D721Med (cell line): ENCODE measurements around the gene GSTP1.

Source experiments
- DNase-seq: peaks from one replicate; pipeline ENCODE4 v3.0.0; 2011; ENCODE audit warnings: low spot score; ENCODE audit not compliant: insufficient read length
- FAIRE-seq: peaks from 2 replicates; lab custom pipeline; 2011; peaks lifted over from hg19 to GRCh38; lab: Jason Lieb, UNC
- CTCF ChIP-seq: IDR thresholded peaks from 2 replicates; pipeline ENCODE4 v1.5.1; 2012; ENCODE audit warnings: mild to moderate bottlenecking, control low read depth; ENCODE audit not compliant: insufficient read depth; ENCODE audit errors: missing control alignments

GSTP1 gene

DNA sequence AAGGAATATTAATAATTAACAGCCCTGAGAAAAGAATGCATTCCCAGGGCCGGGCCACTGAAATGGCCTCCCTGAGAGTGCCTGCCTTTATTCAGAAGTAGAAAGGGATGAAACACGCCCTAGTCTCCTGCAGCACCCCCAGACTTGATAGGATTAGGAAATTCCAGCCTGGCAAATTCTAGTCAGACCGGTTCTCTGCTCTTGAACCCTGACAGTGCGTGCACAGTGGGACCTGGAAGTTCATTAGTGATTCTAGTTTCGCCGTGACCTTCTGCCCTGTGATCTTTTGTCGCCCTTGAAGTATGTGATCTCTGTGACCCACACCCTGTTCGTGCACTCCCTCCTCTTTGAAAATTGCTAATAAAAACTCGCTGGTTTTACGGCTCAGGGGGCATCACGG is 2.1 kb upstream of the GSTP1 start:
- no peak for TF ChIP-seq CTCF
- no peak for FAIRE-seq
- DNase-seq = no peak

DNA sequence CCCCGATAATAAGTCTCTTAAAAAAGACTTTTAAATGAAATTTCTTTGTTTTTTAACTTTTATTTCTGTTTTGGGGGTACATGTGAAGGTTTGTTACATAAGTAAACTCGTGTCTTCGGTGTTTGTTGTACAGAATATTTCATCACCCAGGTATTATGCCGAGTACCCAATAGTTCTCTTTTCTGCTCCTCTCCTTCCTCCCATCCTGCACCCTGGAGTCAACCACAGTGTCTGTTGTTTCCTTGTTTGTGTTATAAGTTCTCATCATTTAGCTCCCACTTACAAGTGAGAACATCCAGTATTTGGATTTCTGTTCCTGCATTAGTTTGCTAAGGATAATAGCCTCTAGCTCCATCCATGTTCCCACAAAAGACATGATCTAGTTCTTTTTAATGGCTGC is 1.6 kb upstream of the GSTP1 start:
- no peak for TF ChIP-seq CTCF
- no peak for DNase-seq
- peak; percentile 48 for FAIRE-seq

DNA sequence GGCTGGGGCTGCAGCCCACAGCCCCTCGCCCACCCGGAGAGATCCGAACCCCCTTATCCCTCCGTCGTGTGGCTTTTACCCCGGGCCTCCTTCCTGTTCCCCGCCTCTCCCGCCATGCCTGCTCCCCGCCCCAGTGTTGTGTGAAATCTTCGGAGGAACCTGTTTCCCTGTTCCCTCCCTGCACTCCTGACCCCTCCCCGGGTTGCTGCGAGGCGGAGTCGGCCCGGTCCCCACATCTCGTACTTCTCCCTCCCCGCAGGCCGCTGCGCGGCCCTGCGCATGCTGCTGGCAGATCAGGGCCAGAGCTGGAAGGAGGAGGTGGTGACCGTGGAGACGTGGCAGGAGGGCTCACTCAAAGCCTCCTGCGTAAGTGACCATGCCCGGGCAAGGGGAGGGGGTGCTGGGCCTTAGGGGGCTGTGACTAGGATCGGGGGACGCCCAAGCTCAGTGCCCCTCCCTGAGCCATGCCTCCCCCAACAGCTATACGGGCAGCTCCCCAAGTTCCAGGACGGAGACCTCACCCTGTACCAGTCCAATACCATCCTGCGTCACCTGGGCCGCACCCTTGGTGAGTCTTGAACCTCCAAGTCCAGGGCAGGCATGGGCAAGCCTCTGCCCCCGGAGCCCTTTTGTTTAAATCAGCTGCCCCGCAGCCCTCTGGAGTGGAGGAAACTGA is 731 bp downstream of the GSTP1 start:
- DNase-seq (no peak), FAIRE-seq (no peak)
- TF ChIP-seq CTCF = no peak

GRCh38 chr11:67584881-67585873 is 1.6 kb downstream of the GSTP1 start:
- TF ChIP-seq CTCF = no peak
- no peak for FAIRE-seq
- DNase-seq = no peak

GRCh38 chr11:67585911-67586310 is 2.3 kb downstream of the GSTP1 start:
- no peak for FAIRE-seq
- no peak for TF ChIP-seq CTCF

DNA sequence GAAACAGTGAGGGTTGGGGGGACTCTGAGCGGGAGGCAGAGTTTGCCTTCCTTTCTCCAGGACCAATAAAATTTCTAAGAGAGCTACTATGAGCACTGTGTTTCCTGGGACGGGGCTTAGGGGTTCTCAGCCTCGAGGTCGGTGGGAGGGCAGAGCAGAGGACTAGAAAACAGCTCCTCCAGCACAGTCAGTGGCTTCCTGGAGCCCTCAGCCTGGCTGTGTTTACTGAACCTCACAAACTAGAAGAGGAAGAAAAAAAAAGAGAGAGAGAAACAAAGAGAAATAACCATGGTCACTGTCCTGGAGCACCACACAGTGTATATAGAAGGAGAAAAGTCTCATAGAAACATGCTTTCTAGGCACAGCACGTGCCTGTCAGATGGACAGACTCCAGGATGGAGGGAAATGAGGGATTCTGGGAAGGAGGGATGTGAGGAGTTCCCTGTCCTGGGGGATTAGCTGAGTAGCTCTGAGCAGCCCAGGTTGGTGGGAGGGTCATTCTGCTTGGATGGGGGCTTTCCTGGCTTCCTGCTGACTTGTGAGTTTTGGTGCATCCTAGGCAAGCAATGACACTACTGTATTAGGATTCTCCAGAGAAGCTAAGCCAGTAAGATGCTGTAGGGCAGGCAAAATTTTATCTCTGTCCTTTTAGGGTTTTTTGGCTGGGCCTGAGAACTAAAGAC is 3.1 kb downstream of the GSTP1 start:
- DNase-seq (no peak), FAIRE-seq (no peak)
- TF ChIP-seq CTCF = no peak

More at GRCh38 chr11:67585911-67586310, 2.3 kb downstream of the GSTP1 start:
- no peak for DNase-seq
